Right cardiac atrium (tissue), 5 donors: ENCODE measurements around the gene PAQR4. TPM values are rescaled to one million over a fixed set of nuclear protein-coding genes. Genes with fewer than 3 reads are reported as not detected.

Experiments used
- ATAC-seq, 2 donors: fragments of 200-7000 bp; cut with Tn5 transposase; one replicate each; pipeline versions ENCODE4 v1.8.0 to v1.9.1; 2020; ENCODE audit warnings: moderate library complexity in 2 of 2, mild to moderate bottlenecking in 1 of 2
- DNase-seq, 3 donors: peaks; one replicate each; pipeline ENCODE4 v3.0.0-alpha.2; 2020
- H3K27ac ChIP-seq: one replicate; pipeline ENCODE4 v1.5.1; 2013; ENCODE audit warnings: mild to moderate bottlenecking, low read length, control low read depth, moderate library complexity
- H3K27me3 ChIP-seq: one replicate; pipeline ENCODE4 v1.6.1; 2013; ENCODE audit not compliant: control insufficient read depth, insufficient read depth
- H3K4me1 ChIP-seq: one replicate; pipeline ENCODE4 v1.6.1; 2013; ENCODE audit warnings: low read length; ENCODE audit not compliant: control insufficient read depth, insufficient read depth
- H3K4me3 ChIP-seq: one replicate; pipeline ENCODE4 v1.5.1; 2013; ENCODE audit warnings: low read length, control low read depth
- H3K9me3 ChIP-seq: one replicate; pipeline ENCODE4 v1.6.1; 2013; ENCODE audit warnings: low read length; ENCODE audit not compliant: control insufficient read depth
- WGBS: extraction: QIAGEN DNeasy Blood & Tissue Kit; methylation state at CpG from one replicate; pipeline ENCODE4 v1.1.7; 2013; 5-methylcytosine and 5-hydroxymethylcytosine counted together
- intact Hi-C, 4 donors: fragments of 100-400 bp; cut with DNase I; formaldehyde crosslinking; loops; one replicate each; pipeline versions ENCODE4 v1.11.0 to v1.14.0; 2022 to 2023
- polyA plus RNA-seq: library from polyadenylated mRNA; stranded (reverse); fragments of 200-250 nt; gene quantifications from one replicate; pipeline ENCODE4 v1.2.3, GENCODE V29; 2013
- total RNA-seq, 4 donors: library from RNA; stranded (reverse); fragmentation: NEBNext Ultra II Directional; extraction: Animal tissue kit (Norgen Biotek cat#: 25700); gene quantifications; one replicate each; pipeline ENCODE4 v1.2.1, GENCODE V29; 2021
- donor health status: healthy with polysubstance abuse.
- donor health status: DM: no; HTN: yes; CAD: no.
- donor health status: DM: no; HTN: no; CAD: no.
- donor health status: DM: no; HTN: yes; CAD: no; lungs with severe emphysema.
- donor health status: DM: yes; HTN: yes; CAD: no.

Gene PAQR4
- total and polyA plus RNA-seq, 5 donors, result 4.0 to 10.3 (median 6.6) TPM

DNA sequence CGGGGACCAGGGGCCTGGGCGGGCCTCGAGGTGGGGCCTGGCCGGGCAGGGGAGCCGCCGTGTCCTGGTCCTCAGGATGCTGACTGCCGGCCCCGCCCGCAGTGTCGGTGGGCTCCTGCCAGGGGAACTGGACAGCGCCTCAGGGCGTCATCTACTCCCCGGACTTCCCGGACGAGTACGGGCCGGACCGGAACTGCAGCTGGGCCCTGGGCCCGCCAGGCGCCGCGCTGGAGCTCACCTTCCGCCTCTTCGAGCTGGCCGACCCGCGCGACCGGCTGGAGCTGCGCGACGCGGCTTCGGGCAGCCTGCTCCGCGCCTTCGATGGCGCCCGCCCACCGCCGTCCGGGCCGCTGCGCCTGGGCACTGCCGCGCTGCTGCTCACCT, 2.3 kb upstream of the PAQR4 start:
- intact Hi-C loops, result no loop called here
- no peaks in the 10 kb centered on the region for H3K9me3 ChIP-seq
- peaks cover 4% of the 10 kb centered on the region for H3K4me1 ChIP-seq
- ATAC-seq, result no peak
- no peak overlapping the region for H3K27ac ChIP-seq
- WGBS, result 4% methylated on average over 46 of the region's 46 CpGs
- H3K27me3 ChIP-seq, result no peaks in the 10 kb centered on the region
- peak overlapping the region; percentile 6 for H3K4me3 ChIP-seq
- DNase-seq, result peak in 2 of 3 donors; percentile 70 to 73

DNA sequence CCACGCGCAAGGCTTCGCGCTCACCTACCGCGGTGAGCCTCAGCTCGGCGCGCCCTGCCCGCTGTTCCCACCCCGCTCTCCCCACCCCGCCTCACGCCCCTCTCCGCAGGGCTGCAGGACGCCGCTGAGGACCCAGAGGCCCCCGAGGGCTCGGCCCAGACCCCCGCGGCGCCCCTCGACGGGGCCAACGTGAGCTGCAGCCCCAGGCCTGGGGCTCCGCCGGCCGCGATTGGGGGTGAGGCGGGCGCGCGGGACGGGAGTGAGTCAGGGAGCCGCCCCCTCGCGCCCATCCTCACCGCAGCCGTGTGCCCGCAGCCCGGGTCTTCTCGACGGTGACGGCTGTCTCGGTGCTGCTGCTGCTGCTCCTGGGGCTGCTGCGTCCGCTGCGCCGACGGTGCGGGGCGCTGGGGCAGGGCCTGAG, 1.9 kb upstream of the PAQR4 start:
- Histone ChIP-seq H3K27ac (no peak overlapping the region), H3K9me3 (no peaks in the 10 kb centered on the region), H3K4me3 (no peak overlapping the region), H3K4me1 (peaks cover 4% of the 10 kb centered on the region), H3K27me3 (no peaks in the 10 kb centered on the region)
- ATAC-seq (no peak), DNase-seq (peak in 1 of 3 donors; percentile 50)
- 12% methylated on average over 51 of the region's 51 CpGs for WGBS
- intact Hi-C loops, result no loop called here

GRCh38 chr16:2967721-2968161, 1.4 kb upstream of the PAQR4 start:
- H3K4me1 ChIP-seq, result peaks cover 4% of the 10 kb centered on the region
- no peaks in the 10 kb centered on the region for H3K9me3 ChIP-seq
- no peak overlapping the region for H3K4me3 ChIP-seq
- H3K27ac ChIP-seq, result no peak overlapping the region
- intact Hi-C loops, result no loop called here
- 48% methylated on average over 33 of the region's 33 CpGs for WGBS
- no peaks in the 10 kb centered on the region for H3K27me3 ChIP-seq
- ATAC-seq (no peak), DNase-seq (peak in 2 of 3 donors; percentile 47 to 53)

DNA sequence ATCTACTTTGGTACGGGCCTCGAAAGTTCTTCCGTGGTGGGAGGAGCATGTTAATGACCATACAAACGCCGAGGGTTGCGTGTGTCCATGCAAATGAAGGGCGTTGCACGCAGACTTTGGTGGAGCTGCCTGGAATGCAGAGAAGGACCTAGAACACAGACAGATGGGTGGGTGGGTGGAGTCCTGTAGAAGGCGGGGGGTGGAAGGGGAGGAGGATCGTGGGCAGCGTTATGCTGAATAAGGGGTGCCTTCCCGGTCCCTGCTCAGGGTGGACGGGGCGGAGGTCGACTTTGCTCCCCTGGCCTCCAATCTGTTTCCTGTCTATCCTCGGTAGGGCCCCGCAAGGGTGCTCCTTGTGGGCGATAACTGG, 795 bp upstream of the PAQR4 start:
- Histone ChIP-seq H3K4me3 (no peak overlapping the region), H3K27me3 (no peaks in the 10 kb centered on the region)

GRCh38 chr16:2969545-2970521, 685 bp downstream of the PAQR4 start:
- peak; percentile 61 to 88 (median 87) for DNase-seq
- Histone ChIP-seq H3K27ac (peak overlapping the region; percentile 10), H3K27me3 (no peaks in the 10 kb centered on the region), H3K4me1 (peaks cover 4% of the 10 kb centered on the region), H3K4me3 (peak overlapping the region; percentile 61), H3K9me3 (no peaks in the 10 kb centered on the region)
- WGBS, result 3% methylated on average over 83 of the region's 83 CpGs
- intact Hi-C loops, result no loop called here
- ATAC-seq, result peak; percentile 19 to 20

More for the DNA sequence above, 795 bp upstream of the PAQR4 start:
- Histone ChIP-seq H3K4me1 (peaks cover 4% of the 10 kb centered on the region), H3K27ac (no peak overlapping the region), H3K9me3 (no peaks in the 10 kb centered on the region)
- intact Hi-C loops, result no loop called here
- peak in 1 of 3 donors; percentile 57 for DNase-seq
- WGBS, result 15% methylated on average over 18 of the region's 18 CpGs
- ATAC-seq, result no peak

- H3K27ac ChIP-seq, result no peak overlapping the region
- DNase-seq (peak in 1 of 3 donors; percentile 32), ATAC-seq (no peak)
- intact Hi-C loops, result no loop called here
- WGBS, result 85% methylated on average over 6 of the region's 6 CpGs
- no peaks in the 10 kb centered on the region for H3K9me3 ChIP-seq
- no peaks in the 10 kb centered on the region for H3K27me3 ChIP-seq
- H3K4me1 ChIP-seq, result peaks cover 4% of the 10 kb centered on the region
- H3K4me3 ChIP-seq, result no peak overlapping the region
These were observed 1.4 kb downstream of the PAQR4 start for GRCh38 chr16:2970563-2970962.

GRCh38 chr16:2971134-2971984, 2.2 kb downstream of the PAQR4 start:
- Histone ChIP-seq H3K9me3 (no peaks in the 10 kb centered on the region), H3K27ac (no peak overlapping the region), H3K27me3 (no peaks in the 10 kb centered on the region), H3K4me1 (peaks cover 4% of the 10 kb centered on the region), H3K4me3 (no peak overlapping the region)
- DNase-seq (peak in 2 of 3 donors; percentile 55 to 58), ATAC-seq (no peak)
- intact Hi-C loops, result no loop called here
- 95% methylated on average over 35 of the region's 35 CpGs for WGBS

- ATAC-seq, result no peak
- DNase-seq, result peak in 1 of 3 donors; percentile 48
- no peaks in the 10 kb centered on the region for H3K9me3 ChIP-seq
- intact Hi-C loops, result no loop called here
- WGBS, result 73% methylated on average over 15 of the region's 15 CpGs
- peaks cover 4% of the 10 kb centered on the region for H3K4me1 ChIP-seq
- H3K4me3 ChIP-seq, result no peak overlapping the region
- H3K27ac ChIP-seq, result no peak overlapping the region
- H3K27me3 ChIP-seq, result no peaks in the 10 kb centered on the region
These were observed 3.0 kb downstream of the PAQR4 start for GRCh38 chr16:2971985-2972784.

DNA sequence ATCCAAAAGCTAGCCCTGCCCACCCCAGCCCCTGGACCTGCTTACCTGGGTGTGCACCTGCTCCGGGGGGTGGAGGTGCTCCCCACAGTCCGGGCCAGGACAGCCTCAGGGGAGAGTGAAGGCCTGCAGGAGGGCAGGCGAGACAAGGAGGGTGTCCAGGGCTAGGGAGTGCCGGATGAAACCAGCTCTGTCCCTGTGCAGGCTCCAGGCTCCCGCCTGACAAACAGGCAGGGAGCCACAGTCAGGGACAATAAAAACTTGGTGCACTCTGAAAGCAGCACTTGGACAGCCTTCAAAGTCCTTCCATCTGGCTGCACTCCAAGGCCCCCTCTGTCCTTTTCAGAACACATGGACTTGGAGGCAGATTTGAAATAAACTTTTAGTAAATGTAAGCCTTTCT, 3.9 kb downstream of the PAQR4 start:
- H3K27ac ChIP-seq, result no peak overlapping the region
- ATAC-seq, result no peak
- no peak for DNase-seq
- WGBS, result 67% methylated on average over 5 of the region's 5 CpGs
- H3K4me3 ChIP-seq, result no peak overlapping the region
- H3K9me3 ChIP-seq, result no peaks in the 10 kb centered on the region
- no peaks in the 10 kb centered on the region for H3K27me3 ChIP-seq
- intact Hi-C loops, result no loop called here
- peaks cover 4% of the 10 kb centered on the region for H3K4me1 ChIP-seq

GRCh38 chr16:2973605-2974318, 4.6 kb downstream of the PAQR4 start:
- no peak overlapping the region for H3K27ac ChIP-seq
- intact Hi-C loops, result no loop called here
- WGBS, result 88% methylated on average over 17 of the region's 17 CpGs

More at GRCh38 chr16:2973605-2974318, 4.6 kb downstream of the PAQR4 start:
- no peak overlapping the region for H3K4me3 ChIP-seq
- no peak for ATAC-seq
- no peak for DNase-seq
- no peaks in the 10 kb centered on the region for H3K27me3 ChIP-seq
- H3K4me1 ChIP-seq, result peaks cover 2% of the 10 kb centered on the region
- no peaks in the 10 kb centered on the region for H3K9me3 ChIP-seq
